Breast epithelium (tissue), 4 donors: ENCODE results near the gene STXBP5. TPM values are rescaled to one million over a fixed set of nuclear protein-coding genes. Genes with fewer than 3 reads are reported as not detected.
A peak's percentile ranks its signal among the peaks of the same experiment; 100 is the strongest.

Experiments used
- DNase-seq, 2 donors: peaks; one replicate each; pipeline ENCODE4 v3.0.0-alpha.2; 2019; ENCODE audit warnings: low spot score in 2 of 2
- H3K27ac ChIP-seq, 2 donors: fragments of 200-600 bp; sonication (generic) in 1 of 2; one replicate each; pipeline ENCODE4 v1.5.1; 2016 to 2019; ENCODE audit warnings: mild to moderate bottlenecking in 1 of 2
- H3K27me3 ChIP-seq, 2 donors: fragments of 200-600 bp; sonication (generic) in 1 of 2; one replicate each; pipeline versions ENCODE4 v1.5.1 to v1.6.0; 2017 to 2019; ENCODE audit warnings: control low read depth in 1 of 2, mild to moderate bottlenecking in 1 of 2
- H3K36me3 ChIP-seq: fragments of 200-600 bp; one replicate; pipeline ENCODE4 v1.5.1; 2019
- H3K4me1 ChIP-seq, 2 donors: fragments of 200-600 bp; sonication (generic); one replicate each; pipeline ENCODE4 v1.5.1; 2016 to 2019; ENCODE audit warnings: control low read depth in 1 of 2
- H3K4me3 ChIP-seq, 3 donors: fragments of 200-600 bp; sonication (generic); 1 replicate in 2 of 3; 2 replicates in 1 of 3; pipeline ENCODE4 v1.5.1; 2016 to 2019; ENCODE audit warnings: mild to moderate bottlenecking in 3 of 3, moderate library complexity in 2 of 3
- H3K9me3 ChIP-seq, 2 donors: fragments of 200-600 bp; sonication (generic) in 1 of 2; one replicate each; pipeline ENCODE4 v1.5.1; 2016 to 2019; ENCODE audit warnings: control low read depth in 1 of 2
- CTCF ChIP-seq, 3 donors: fragments of 450-650 bp; IDR thresholded peaks; one replicate each; pipeline ENCODE4 v1.5.1; 2016 to 2017; ENCODE audit warnings: antibody characterized with exemption in 3 of 3, mild to moderate bottlenecking in 3 of 3, moderate library complexity in 3 of 3
- POLR2A ChIP-seq: fragments of 450-650 bp; IDR thresholded peaks from one replicate; pipeline ENCODE4 v1.6.1; 2016; ENCODE audit warnings: antibody characterized with exemption, mild to moderate bottlenecking, moderate library complexity
- POLR2AphosphoS5 ChIP-seq, 3 donors: sonication (generic); formaldehyde crosslinking; IDR thresholded peaks; one replicate each; pipeline ENCODE4 v1.6.1; 2017; ENCODE audit warnings: antibody characterized with exemption in 3 of 3
- intact Hi-C: fragments of 100-400 bp; cut with DNase I; formaldehyde crosslinking; loops from one replicate; pipeline ENCODE4 v1.15.1; 2023; ENCODE audit warnings: low total_unique reads
- total RNA-seq, 3 donors: library from RNA; depleted of rRNA; stranded (reverse); fragments of >200 nt; gene quantifications; one replicate each; pipeline ENCODE4 v1.1.0, GENCODE V29; 2016

Gene STXBP5
- 10 to 100 TPM; 21.3 to 43.6 (median 26.9) TPM for total RNA-seq

- peak in 1 of 2 donors; percentile 44 for DNase-seq
- Histone ChIP-seq H3K36me3 (no peaks in the 10 kb centered on the region), H3K4me3 (peak within 1 kb of the TSS; percentile 85 to 93 (median 86)), H3K4me1 (no peaks in the 10 kb centered on the region), H3K27ac (peak within 1 kb of the TSS; percentile 96 to 98), H3K9me3 (no peaks in the 10 kb centered on the region), H3K27me3 (no peaks in the 10 kb centered on the region)
- intact Hi-C loops: no loop called here
- TF ChIP-seq POLR2AphosphoS5 (IDR thresholded peaks at IDR 0.05) (peak in 1 of 3 donors; percentile 45), CTCF (IDR thresholded peaks at IDR 0.05) (no peak)
Measured at GRCh38 chr6:147204060-147204785, at the start of gene STXBP5. TSS of gene STXBP5 (plus strand) at chr6:147204417. CDS start at chr6:147204533, 116 bp downstream.

- Histone ChIP-seq H3K9me3 (no peaks in the 10 kb centered on the region), H3K4me3 (no peak overlapping the region), H3K4me1 (no peaks in the 10 kb centered on the region), H3K36me3 (no peaks in the 10 kb centered on the region), H3K27me3 (no peaks in the 10 kb centered on the region), H3K27ac (no peak overlapping the region)
- TF ChIP-seq CTCF (IDR thresholded peaks at IDR 0.05): no peak
- no peak for TF ChIP-seq POLR2A
- TF ChIP-seq POLR2AphosphoS5 (IDR thresholded peaks at IDR 0.05): no peak
- intact Hi-C loops: loop anchor here (10.0 kb wide), 1 partner anchor 980 kb away; no protein-coding TSS in a partner anchor
- DNase-seq: no peak
Measured at GRCh38 chr6:147154454-147154853, 49.8 kb upstream of the STXBP5 start.

GRCh38 chr6:147156218-147156617, 48.0 kb upstream of the STXBP5 start:
- Histone ChIP-seq H3K27ac (no peak overlapping the region), H3K4me1 (no peaks in the 10 kb centered on the region), H3K4me3 (no peak overlapping the region), H3K36me3 (no peaks in the 10 kb centered on the region), H3K9me3 (no peaks in the 10 kb centered on the region), H3K27me3 (no peaks in the 10 kb centered on the region)
- no peak for DNase-seq
- intact Hi-C loops: loop anchor here (5.0 to 10.0 kb wide), 2 partner anchors 626 to 979 kb away; no protein-coding TSS in a partner anchor
- TF ChIP-seq CTCF (IDR thresholded peaks at IDR 0.05) (no peak), POLR2AphosphoS5 (IDR thresholded peaks at IDR 0.05) (no peak), POLR2A (no peak)

- H3K4me1 ChIP-seq: no peaks in the 10 kb centered on the region
- no peak for DNase-seq
- no peaks in the 10 kb centered on the region for H3K9me3 ChIP-seq
- no peak overlapping the region for H3K4me3 ChIP-seq
- intact Hi-C loops: loop anchor here (5.0 to 10.0 kb wide), 2 partner anchors 625 to 978 kb away; no protein-coding TSS in a partner anchor
- no peak overlapping the region for H3K27ac ChIP-seq
- TF ChIP-seq CTCF (IDR thresholded peaks at IDR 0.05) (no peak), POLR2A (no peak), POLR2AphosphoS5 (IDR thresholded peaks at IDR 0.05) (no peak)
- H3K27me3 ChIP-seq: no peaks in the 10 kb centered on the region
- H3K36me3 ChIP-seq: no peaks in the 10 kb centered on the region
Measured at GRCh38 chr6:147156799-147157382, 47.3 kb upstream of the STXBP5 start.

- H3K4me1 ChIP-seq: no peaks in the 10 kb centered on the region
- no peaks in the 10 kb centered on the region for H3K9me3 ChIP-seq
- no peak for DNase-seq
- no peaks in the 10 kb centered on the region for H3K27me3 ChIP-seq
- H3K4me3 ChIP-seq: no peak overlapping the region
- intact Hi-C loops: loop anchor here (5.0 to 10.0 kb wide), 2 partner anchors 624 to 977 kb away; no protein-coding TSS in a partner anchor
- no peaks in the 10 kb centered on the region for H3K36me3 ChIP-seq
- TF ChIP-seq CTCF (IDR thresholded peaks at IDR 0.05): no peak
- TF ChIP-seq POLR2A: no peak
- no peak for TF ChIP-seq POLR2AphosphoS5 (IDR thresholded peaks at IDR 0.05)
- H3K27ac ChIP-seq: no peak overlapping the region
Measured at GRCh38 chr6:147157930-147158329, 46.3 kb upstream of the STXBP5 start.
